Transverse colon (tissue), 3 donors: ENCODE measurements around the gene OOSP1.

Experiments
- EP300 ChIP-seq: sonication (generic); formaldehyde crosslinking; IDR thresholded peaks from one replicate; pipeline ENCODE4 v1.6.1; 2017; ENCODE audit warnings: antibody characterized with exemption, low read depth
- POLR2A ChIP-seq: fragments of 450-650 bp; IDR thresholded peaks from one replicate; pipeline ENCODE4 v1.6.1; 2016; ENCODE audit warnings: antibody characterized with exemption, mild to moderate bottlenecking, moderate library complexity
- TF ChIP-seq, protein P1 (sequence below), 5 experiments: fragments of 200-600 bp in 3 of 5; fragments of 450-650 bp in 2 of 5; sonication (generic) in 3 of 5; IDR thresholded peaks; 1 replicate in 2 of 5; 2 replicates in 3 of 5; pipeline ENCODE4 v1.5.1; 2016 to 2017; ENCODE audit warnings: antibody characterized with exemption in 5 of 5, inconsistent platforms in 3 of 5, mild to moderate bottlenecking in 2 of 5, moderate library complexity in 1 of 5

DNA sequence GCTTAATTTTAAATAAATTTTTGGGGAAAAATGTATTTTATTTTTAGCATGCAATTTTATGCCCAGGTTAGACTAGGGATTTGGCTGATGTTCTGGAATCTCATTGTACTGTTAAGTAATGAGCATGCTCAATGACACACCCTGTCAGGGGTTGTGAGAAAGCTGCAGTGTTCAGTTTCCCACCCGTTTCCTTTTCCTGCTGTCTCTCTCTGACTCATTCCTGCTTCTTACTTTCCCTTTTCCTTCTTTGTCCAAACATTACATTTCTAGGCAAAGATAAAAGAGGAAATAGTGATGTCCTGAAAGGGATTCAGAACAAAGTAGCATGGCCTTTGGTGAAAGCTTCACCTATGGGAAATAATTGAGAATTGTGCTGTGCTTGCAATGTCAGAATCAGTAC is 36.9 kb upstream of the OOSP1 start:
- TF ChIP-seq, protein P1, sequence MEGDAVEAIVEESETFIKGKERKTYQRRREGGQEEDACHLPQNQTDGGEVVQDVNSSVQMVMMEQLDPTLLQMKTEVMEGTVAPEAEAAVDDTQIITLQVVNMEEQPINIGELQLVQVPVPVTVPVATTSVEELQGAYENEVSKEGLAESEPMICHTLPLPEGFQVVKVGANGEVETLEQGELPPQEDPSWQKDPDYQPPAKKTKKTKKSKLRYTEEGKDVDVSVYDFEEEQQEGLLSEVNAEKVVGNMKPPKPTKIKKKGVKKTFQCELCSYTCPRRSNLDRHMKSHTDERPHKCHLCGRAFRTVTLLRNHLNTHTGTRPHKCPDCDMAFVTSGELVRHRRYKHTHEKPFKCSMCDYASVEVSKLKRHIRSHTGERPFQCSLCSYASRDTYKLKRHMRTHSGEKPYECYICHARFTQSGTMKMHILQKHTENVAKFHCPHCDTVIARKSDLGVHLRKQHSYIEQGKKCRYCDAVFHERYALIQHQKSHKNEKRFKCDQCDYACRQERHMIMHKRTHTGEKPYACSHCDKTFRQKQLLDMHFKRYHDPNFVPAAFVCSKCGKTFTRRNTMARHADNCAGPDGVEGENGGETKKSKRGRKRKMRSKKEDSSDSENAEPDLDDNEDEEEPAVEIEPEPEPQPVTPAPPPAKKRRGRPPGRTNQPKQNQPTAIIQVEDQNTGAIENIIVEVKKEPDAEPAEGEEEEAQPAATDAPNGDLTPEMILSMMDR (IDR thresholded peaks at IDR 0.05), result no peak
- TF ChIP-seq POLR2A (no peak), EP300 (no peak)
